ENCODE measurements around the gene HSF4. TPM values are rescaled to one million over a fixed set of nuclear protein-coding genes. Genes with fewer than 3 reads are reported as not detected.

Gene HSF4
- total and polyA plus RNA-seq, 4 donors, result 5.1 to 62.5 (median 21.0) TPM

DNA sequence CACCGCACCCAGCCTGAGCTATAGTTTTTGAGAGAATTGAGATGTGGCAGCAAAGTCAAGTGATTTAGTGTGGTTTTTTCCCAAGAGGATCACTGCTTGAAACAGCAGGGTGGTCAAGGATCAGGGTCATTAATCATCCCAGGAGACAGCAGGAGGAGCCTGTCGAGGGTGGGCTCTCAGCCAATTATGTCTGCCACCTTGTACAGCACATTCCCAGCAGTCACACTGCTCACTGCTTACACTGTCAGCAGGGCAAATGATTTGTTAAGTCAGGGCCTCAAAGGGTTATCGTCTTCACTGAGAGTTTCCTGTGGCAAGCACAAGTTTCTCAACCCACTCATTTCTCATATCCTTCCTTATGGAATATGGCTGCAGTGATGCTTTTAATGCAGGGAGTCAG lies 26.9 kb upstream of the HSF4 start:
- Histone ChIP-seq H3K27ac (ENCODE audit: low read depth in 1 of 2, low read length in 1 of 2) (no peak overlapping the region), H3K9me3 (ENCODE audit: control insufficient read depth in 4 of 4, insufficient read depth in 3 of 4, low read length in 3 of 4) (peaks cover 0 to 2% (median 0%) of the 10 kb centered on the region in 4 donors), H3K4me3 (no peak overlapping the region), H3K9ac (ENCODE audit: insufficient read depth in 1 of 2, low read length in 2 of 2) (no peak overlapping the region), H3K4me1 (ENCODE audit: control insufficient read depth in 5 of 5, insufficient read depth in 5 of 5, low read length in 5 of 5) (no peaks in the 10 kb centered on the region), H3K36me3 (ENCODE audit: control insufficient read depth in 4 of 4, insufficient read depth in 4 of 4, low read length in 4 of 4) (peaks cover 25 to 56% (median 49%) of the 10 kb centered on the region in 4 donors), H3K27me3 (ENCODE audit: control insufficient read depth in 3 of 3, insufficient read depth in 3 of 3, low read length in 2 of 3) (no peaks in the 10 kb centered on the region)
- DNase-seq, result no peak
- TF ChIP-seq, protein P1, sequence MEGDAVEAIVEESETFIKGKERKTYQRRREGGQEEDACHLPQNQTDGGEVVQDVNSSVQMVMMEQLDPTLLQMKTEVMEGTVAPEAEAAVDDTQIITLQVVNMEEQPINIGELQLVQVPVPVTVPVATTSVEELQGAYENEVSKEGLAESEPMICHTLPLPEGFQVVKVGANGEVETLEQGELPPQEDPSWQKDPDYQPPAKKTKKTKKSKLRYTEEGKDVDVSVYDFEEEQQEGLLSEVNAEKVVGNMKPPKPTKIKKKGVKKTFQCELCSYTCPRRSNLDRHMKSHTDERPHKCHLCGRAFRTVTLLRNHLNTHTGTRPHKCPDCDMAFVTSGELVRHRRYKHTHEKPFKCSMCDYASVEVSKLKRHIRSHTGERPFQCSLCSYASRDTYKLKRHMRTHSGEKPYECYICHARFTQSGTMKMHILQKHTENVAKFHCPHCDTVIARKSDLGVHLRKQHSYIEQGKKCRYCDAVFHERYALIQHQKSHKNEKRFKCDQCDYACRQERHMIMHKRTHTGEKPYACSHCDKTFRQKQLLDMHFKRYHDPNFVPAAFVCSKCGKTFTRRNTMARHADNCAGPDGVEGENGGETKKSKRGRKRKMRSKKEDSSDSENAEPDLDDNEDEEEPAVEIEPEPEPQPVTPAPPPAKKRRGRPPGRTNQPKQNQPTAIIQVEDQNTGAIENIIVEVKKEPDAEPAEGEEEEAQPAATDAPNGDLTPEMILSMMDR (IDR thresholded peaks at IDR 0.05; ENCODE audit: control extremely low read depth, extremely low read depth), result no peak
- ATAC-seq (ENCODE audit: insufficient read depth, low FRiP score), result no peak
- 48 to 51% methylated on average over 3 of the region's 3 CpGs for WGBS, 2 donors

DNA sequence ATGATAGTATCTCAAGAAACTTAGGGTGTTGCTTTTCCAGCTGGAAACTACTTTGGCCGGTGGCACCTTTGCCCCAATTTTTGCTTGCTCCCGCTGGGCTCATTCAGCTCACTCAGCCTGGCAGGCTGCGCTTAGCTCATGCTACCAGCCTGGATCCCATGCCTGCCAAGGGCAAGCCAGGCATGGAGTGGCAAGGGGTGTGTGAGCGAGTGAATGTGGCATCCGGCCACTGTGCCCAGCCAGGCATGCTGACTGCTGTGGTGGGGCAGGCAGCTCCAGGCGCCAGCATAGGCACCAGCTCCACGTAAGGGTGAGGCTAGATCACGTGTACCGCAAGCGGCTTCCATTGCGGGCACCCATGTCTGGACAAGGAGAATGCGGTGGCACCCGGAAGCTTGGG lies 23.2 kb upstream of the HSF4 start:
- WGBS, 2 donors, result 98% methylated on average over 13 of the region's 13 CpGs
- H3K27me3 ChIP-seq (ENCODE audit: control insufficient read depth in 3 of 3, insufficient read depth in 3 of 3, low read length in 2 of 3), result no peaks in the 10 kb centered on the region
- no peak overlapping the region for H3K9ac ChIP-seq (ENCODE audit: insufficient read depth in 1 of 2, low read length in 2 of 2)
- H3K4me3 ChIP-seq, result no peak overlapping the region
- no peak for DNase-seq
- H3K27ac ChIP-seq (ENCODE audit: low read depth in 1 of 2, low read length in 1 of 2), result no peak overlapping the region
- no peak for ATAC-seq (ENCODE audit: insufficient read depth, low FRiP score)
- no peaks in the 10 kb centered on the region for H3K4me1 ChIP-seq (ENCODE audit: control insufficient read depth in 5 of 5, insufficient read depth in 5 of 5, low read length in 5 of 5)
- peaks cover 19 to 66% (median 56%) of the 10 kb centered on the region in 4 donors for H3K36me3 ChIP-seq (ENCODE audit: control insufficient read depth in 4 of 4, insufficient read depth in 4 of 4, low read length in 4 of 4)
- TF ChIP-seq, protein P1 (IDR thresholded peaks at IDR 0.05; ENCODE audit: control extremely low read depth, extremely low read depth), result no peak
- peaks cover 0 to 2% (median 0%) of the 10 kb centered on the region in 4 donors for H3K9me3 ChIP-seq (ENCODE audit: control insufficient read depth in 4 of 4, insufficient read depth in 3 of 4, low read length in 3 of 4)

- ATAC-seq (ENCODE audit: insufficient read depth, low FRiP score) (no peak), DNase-seq (no peak)
- H3K27me3 ChIP-seq (ENCODE audit: control insufficient read depth in 3 of 3, insufficient read depth in 3 of 3, low read length in 2 of 3), result no peaks in the 10 kb centered on the region
- H3K4me1 ChIP-seq (ENCODE audit: control insufficient read depth in 5 of 5, insufficient read depth in 5 of 5, low read length in 5 of 5), result no peaks in the 10 kb centered on the region
- peaks cover 19 to 75% (median 59%) of the 10 kb centered on the region in 4 donors for H3K36me3 ChIP-seq (ENCODE audit: control insufficient read depth in 4 of 4, insufficient read depth in 4 of 4, low read length in 4 of 4)
- no peak overlapping the region for H3K9ac ChIP-seq (ENCODE audit: insufficient read depth in 1 of 2, low read length in 2 of 2)
- H3K27ac ChIP-seq (ENCODE audit: low read depth in 1 of 2, low read length in 1 of 2), result no peak overlapping the region
- H3K9me3 ChIP-seq (ENCODE audit: control insufficient read depth in 4 of 4, insufficient read depth in 3 of 4, low read length in 3 of 4), result peaks cover 0 to 2% (median 0%) of the 10 kb centered on the region in 4 donors
- TF ChIP-seq, protein P1 (IDR thresholded peaks at IDR 0.05; ENCODE audit: control extremely low read depth, extremely low read depth), result no peak
- H3K4me3 ChIP-seq, result no peak overlapping the region
- 96 to 98% methylated on average over 9 of the region's 9 CpGs for WGBS, 2 donors
Measured at GRCh38 chr16:67142342-67142741, 22.2 kb upstream of the HSF4 start.

DNA sequence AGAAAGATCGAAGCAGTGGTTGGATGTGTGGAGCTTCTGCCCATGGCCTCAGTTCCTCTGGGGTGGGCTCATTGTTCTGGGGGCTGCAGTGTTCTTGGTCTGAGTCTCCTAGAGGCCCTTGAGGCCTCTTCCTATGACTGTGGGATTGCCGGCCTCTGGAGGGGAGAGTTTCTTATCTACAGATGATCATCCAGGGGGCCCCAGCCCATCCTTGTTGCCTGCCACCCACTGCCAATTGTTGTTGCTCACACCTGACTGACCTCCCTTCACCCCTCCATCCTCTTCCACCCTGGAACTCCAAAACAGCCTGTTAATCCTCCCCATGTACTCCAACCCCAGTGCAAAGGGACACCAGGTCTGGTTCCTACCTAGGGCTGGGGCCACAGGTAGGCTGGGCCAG lies 19.6 kb upstream of the HSF4 start:
- ATAC-seq (ENCODE audit: insufficient read depth, low FRiP score), result no peak
- H3K27me3 ChIP-seq (ENCODE audit: control insufficient read depth in 3 of 3, insufficient read depth in 3 of 3, low read length in 2 of 3), result no peaks in the 10 kb centered on the region
- H3K4me3 ChIP-seq, result no peak overlapping the region
- peaks cover 0 to 2% (median 0%) of the 10 kb centered on the region in 5 donors for H3K4me1 ChIP-seq (ENCODE audit: control insufficient read depth in 5 of 5, insufficient read depth in 5 of 5, low read length in 5 of 5)
- WGBS, 2 donors, result 90 to 100% methylated on average over 2 of the region's 2 CpGs
- no peak for DNase-seq
- peaks cover 19 to 77% (median 55%) of the 10 kb centered on the region in 4 donors for H3K36me3 ChIP-seq (ENCODE audit: control insufficient read depth in 4 of 4, insufficient read depth in 4 of 4, low read length in 4 of 4)
- peaks cover 0 to 2% (median 0%) of the 10 kb centered on the region in 4 donors for H3K9me3 ChIP-seq (ENCODE audit: control insufficient read depth in 4 of 4, insufficient read depth in 3 of 4, low read length in 3 of 4)
- TF ChIP-seq, protein P1 (IDR thresholded peaks at IDR 0.05; ENCODE audit: control extremely low read depth, extremely low read depth), result no peak
- H3K27ac ChIP-seq (ENCODE audit: low read depth in 1 of 2, low read length in 1 of 2), result no peak overlapping the region
- H3K9ac ChIP-seq (ENCODE audit: insufficient read depth in 1 of 2, low read length in 2 of 2), result no peak overlapping the region

All from lung (tissue), 12 donors.